Skin epidermis (tissue), 12 donors: ENCODE data around the gene LIG4.

Source experiments
- H3K27ac ChIP-seq, 21 experiments: fragments of 200-600 bp; sonication (generic) in 11 of 21; one replicate each; pipeline ENCODE4 v1.5.0; 2020; ENCODE audit warnings: mild to moderate bottlenecking in 3 of 21, inconsistent platforms in 2 of 21, moderate library complexity in 2 of 21
- H3K4me3 ChIP-seq, 7 experiments: fragments of 200-600 bp; sonication (generic) in 2 of 7; one replicate each; pipeline ENCODE4 v1.5.0; 2020; ENCODE audit warnings: inconsistent platforms in 2 of 7, mild to moderate bottlenecking in 2 of 7, moderate library complexity in 1 of 7

The LIG4 gene

GRCh38 chr13:108195861-108196260 lies 19.5 kb downstream of the LIG4 start:
- H3K27ac ChIP-seq = no peak overlapping the region
- H3K4me3 ChIP-seq = no peak overlapping the region

- Histone ChIP-seq H3K27ac (no peak overlapping the region), H3K4me3 (no peak overlapping the region)
These were observed 20.2 kb downstream of the LIG4 start for GRCh38 chr13:108195146-108195545.

- H3K27ac ChIP-seq = no peak overlapping the region
- no peak overlapping the region for H3K4me3 ChIP-seq
These were observed 20.9 kb downstream of the LIG4 start for GRCh38 chr13:108194435-108194936.

GRCh38 chr13:108193806-108194205 lies 21.5 kb downstream of the LIG4 start:
- H3K27ac ChIP-seq = no peak overlapping the region
- no peak overlapping the region for H3K4me3 ChIP-seq

- Histone ChIP-seq H3K4me3 (no peak overlapping the region), H3K27ac (no peak overlapping the region)
These were observed 24.4 kb downstream of the LIG4 start for GRCh38 chr13:108190897-108191296.

- H3K4me3 ChIP-seq = no peak overlapping the region
- H3K27ac ChIP-seq = no peak overlapping the region
These were observed 27.1 kb downstream of the LIG4 start for GRCh38 chr13:108188260-108188659.

- Histone ChIP-seq H3K4me3 (no peak overlapping the region), H3K27ac (no peak overlapping the region)
These were observed 30.1 kb downstream of the LIG4 start for GRCh38 chr13:108185223-108185622.

- no peak overlapping the region for H3K27ac ChIP-seq
- H3K4me3 ChIP-seq = no peak overlapping the region
These were observed 32.7 kb downstream of the LIG4 start for GRCh38 chr13:108182652-108183051.

- Histone ChIP-seq H3K27ac (no peak overlapping the region), H3K4me3 (no peak overlapping the region)
These were observed 37.3 kb downstream of the LIG4 start for GRCh38 chr13:108178078-108178477.

- H3K27ac ChIP-seq = no peak overlapping the region
- no peak overlapping the region for H3K4me3 ChIP-seq
These were observed 38.6 kb downstream of the LIG4 start for GRCh38 chr13:108176685-108177274.

- H3K4me3 ChIP-seq = no peak overlapping the region
- H3K27ac ChIP-seq = no peak overlapping the region
These were observed 46.4 kb downstream of the LIG4 start for GRCh38 chr13:108168929-108169328.

GRCh38 chr13:108166078-108166477 lies 49.3 kb downstream of the LIG4 start:
- no peak overlapping the region for H3K4me3 ChIP-seq
- no peak overlapping the region for H3K27ac ChIP-seq

GRCh38 chr13:108158746-108159145 lies 56.6 kb downstream of the LIG4 start:
- Histone ChIP-seq H3K4me3 (no peak overlapping the region), H3K27ac (no peak overlapping the region)
